ENCODE results near the gene HYCC1. TPM values are rescaled to one million over a fixed set of nuclear protein-coding genes. Genes with fewer than 3 reads are reported as not detected.

HYCC1 gene
- total RNA-seq, 4 donors from 2014 or later: 3.7 to 19.8 (median 8.5) TPM

- in situ Hi-C loops (cut with MboI; ENCODE audit: low pct_ligation_motif_present in 1 of 4, low pct_unique_long_range_greater_than_20kb in 1 of 4, low sequenced_read_pairs in 3 of 4) (no loop called here), intact Hi-C loops (cut with DNase I; ENCODE audit: low total_unique reads) (no loop called here)
- Histone ChIP-seq H3K36me3 (no peaks in the 10 kb centered on the region), H3K9me3 (no peaks in the 10 kb centered on the region), H3K4me1 (no peaks in the 10 kb centered on the region), H3K27ac (no peak overlapping the region), H3K27me3 (no peaks in the 10 kb centered on the region), H3K4me3 (no peak overlapping the region)
- DNase-seq: no peak
- TF ChIP-seq EP300 (IDR thresholded peaks at IDR 0.05; ENCODE audit: low read depth) (no peak), POLR2A (IDR thresholded peaks at IDR 0.05) (no peak), CTCF (IDR thresholded peaks at IDR 0.05) (no peak), POLR2AphosphoS5 (IDR thresholded peaks at IDR 0.05) (no peak)
- 71 to 100% methylated on average over 1 to 2 of the region's 2 CpGs for WGBS, 2 donors (ENCODE audit: low coverage in 1 of 2)
These were observed 41.7 kb downstream of the HYCC1 start for GRCh38 chr7:22972207-22972606.

GRCh38 chr7:22969010-22969431 is 44.9 kb downstream of the HYCC1 start:
- 88% methylated on average over 3 of the region's 3 CpGs; no CpG with 5 or more reads in 1 of the 2 donors for WGBS, 2 donors (ENCODE audit: low coverage in 1 of 2)
- DNase-seq: no peak
- Histone ChIP-seq H3K4me1 (no peaks in the 10 kb centered on the region), H3K27ac (no peak overlapping the region), H3K9me3 (no peaks in the 10 kb centered on the region), H3K36me3 (no peaks in the 10 kb centered on the region), H3K4me3 (no peak overlapping the region), H3K27me3 (no peaks in the 10 kb centered on the region)
- TF ChIP-seq POLR2A (IDR thresholded peaks at IDR 0.05) (no peak), POLR2AphosphoS5 (IDR thresholded peaks at IDR 0.05) (no peak), CTCF (IDR thresholded peaks at IDR 0.05) (no peak), EP300 (IDR thresholded peaks at IDR 0.05; ENCODE audit: low read depth) (no peak)
- intact Hi-C loops (cut with DNase I; ENCODE audit: low total_unique reads): no loop called here
- in situ Hi-C loops (cut with MboI; ENCODE audit: low pct_ligation_motif_present in 1 of 4, low pct_unique_long_range_greater_than_20kb in 1 of 4, low sequenced_read_pairs in 3 of 4): no loop called here

Other genes with a start within 250 kb of the HYCC1 start
- gene TOMM7, start 191.3 kb downstream of the HYCC1 start, total RNA-seq: 1,000 to 10,000 TPM in 1 of 4 donors, 100 to 1,000 TPM in 2, 10 to 100 TPM in 1; 14.5 to 1,156 (median 144) TPM
- 10 to 100 TPM in 3 of 4 donors, 1 to 10 TPM in 1; 9.2 to 27.4 (median 25.3) TPM for gene KLHL7, start 91.7 kb upstream of the HYCC1 start, total RNA-seq
- gene NUP42, start 167.9 kb upstream of the HYCC1 start, total RNA-seq: 10 to 100 TPM; 27.6 to 47.0 (median 38.3) TPM
- 10 to 100 TPM in 3 of 4 donors, 1 to 10 TPM in 1; 8.0 to 36.5 (median 27.1) TPM for gene GPNMB, start 232.6 kb upstream of the HYCC1 start, total RNA-seq

Data from transverse colon (tissue), 4 donors.